K562 (cell line): ENCODE results near the gene GALNS. TPM values are rescaled to one million over a fixed set of nuclear protein-coding genes. Genes with fewer than 3 reads are reported as not detected.

Experiments
- FOXK1 ChIP-seq: sonication (generic); formaldehyde crosslinking; IDR thresholded peaks from 2 replicates; pipeline ENCODE4 v1.8.0; 2022; ENCODE audit warnings: missing genetic modification reagents, mild to moderate bottlenecking, borderline replicate concordance
- GATAD2B ChIP-seq: fragments of 450-650 bp; IDR thresholded peaks from 2 replicates; pipeline ENCODE4 v1.6.1; 2017; ENCODE audit warnings: mild to moderate bottlenecking, borderline replicate concordance
- KLF13 ChIP-seq: fragments of 450-650 bp; IDR thresholded peaks from 2 replicates; pipeline ENCODE4 v1.6.1; 2016; ENCODE audit warnings: missing genetic modification characterization, low read depth, mild to moderate bottlenecking, missing compliant biosample characterization, moderate library complexity, borderline replicate concordance
- MYC ChIP-seq, 2 experiments: fragments of 250-450 bp in 1 of 2; sonication (Bioruptor Pico) in 1 of 2; IDR thresholded peaks; 2 replicates each; pipeline versions ENCODE4 v1.5.1 to v1.6.1; 2012 to 2021; ENCODE audit warnings: low read depth in 2 of 2, borderline replicate concordance in 1 of 2, improper control_type of control experiment in 1 of 2, low read length in 1 of 2, mild to moderate bottlenecking in 1 of 2, moderate library complexity in 1 of 2
- OTX1 ChIP-seq: fragments of 450-650 bp; formaldehyde crosslinking; IDR thresholded peaks from 2 replicates; pipeline ENCODE4 v1.4.0; 2022; ENCODE audit warnings: mild to moderate bottlenecking
- TAF7 ChIP-seq: fragments of 450-650 bp; IDR thresholded peaks from 2 replicates; pipeline ENCODE4 v1.6.1; 2016; ENCODE audit warnings: missing genetic modification characterization, missing compliant biosample characterization
- TOE1 ChIP-seq, 2 experiments: fragments of 450-650 bp in 1 of 2; sonication (generic) in 1 of 2; formaldehyde crosslinking in 1 of 2; IDR thresholded peaks; 2 replicates each; pipeline versions ENCODE4 v1.7.1 to v1.8.0; 2016 to 2022; ENCODE audit warnings: borderline replicate concordance in 2 of 2, mild to moderate bottlenecking in 2 of 2, antibody characterized with exemption in 1 of 2, inconsistent platforms in 1 of 2, low read depth in 1 of 2, missing genetic modification reagents in 1 of 2, moderate library complexity in 1 of 2
- U2AF1 ChIP-seq: fragments of 200-400 bp; formaldehyde crosslinking; optimal IDR thresholded peaks from 2 replicates; pipeline ENCODE3; 2017; ENCODE audit warnings: mild to moderate bottlenecking, low read depth, low read length, moderate library complexity
- ZFX ChIP-seq: sonication (generic); formaldehyde crosslinking; IDR thresholded peaks from 2 replicates; pipeline ENCODE4 v1.8.0; 2022; ENCODE audit warnings: mild to moderate bottlenecking, missing genetic modification reagents, moderate library complexity
- polyA plus RNA-seq, 8 experiments: library from polyadenylated mRNA; depleted of rRNA in 4 of 8; stranded (reverse) in 5 of 8; unstranded in 3 of 8; fragments of >200 nt; fragmentation: Nextera tagmentation in 2 of 8; fragmentation: Illumina TruSeq in 1 of 8; extraction: Ambion mirVana in 2 of 8; extraction: Trizol in 1 of 8; gene quantifications; 2 replicates each; pipeline versions ENCODE4 v1.2.1 to v1.2.3, GENCODE V29; 2011 to 2014; ENCODE audit warnings: inconsistent platforms in 1 of 8, missing spikeins in 1 of 8
- total RNA-seq, 7 experiments: library from RNA; depleted of rRNA in 6 of 7; stranded (reverse); fragments of >200 nt in 6 of 7; fragmentation: Illumina TruSeq in 2 of 7; extraction: Trizol in 2 of 7; gene quantifications; 2 replicates each; pipeline versions ENCODE4 v1.2.1 to v1.2.3, GENCODE V29; 2011 to 2021; ENCODE audit warnings: low replicate concordance in 1 of 7
- TF ChIP-seq, protein P1 (sequence below): fragments of 200-600 bp; sonication (generic); IDR thresholded peaks from one replicate; pipeline ENCODE4 v1.6.1; 2012; ENCODE audit warnings: mild to moderate bottlenecking, low read depth, low read length, inconsistent platforms
- TF ChIP-seq, protein P2 (sequence below): fragments of 450-650 bp; IDR thresholded peaks from 2 replicates; pipeline ENCODE4 v1.7.1; 2018; ENCODE audit warnings: mild to moderate bottlenecking, low read depth; ENCODE audit not compliant: partially characterized antibody

GALNS gene
- total and polyA plus RNA-seq, 9 of the 15 experiments (the other 6 are each of a cell fraction or from before 2014, with no cell fraction given) = 0.38 to 13.2 (median 4.3) TPM

- no peak for TF ChIP-seq TAF7
- TF ChIP-seq U2AF1 = peak; percentile 86
- TF ChIP-seq OTX1 (CRISPR knock-in tag) = no peak
- TF ChIP-seq ZFX = peak; percentile 83
- TF ChIP-seq, protein P1, sequence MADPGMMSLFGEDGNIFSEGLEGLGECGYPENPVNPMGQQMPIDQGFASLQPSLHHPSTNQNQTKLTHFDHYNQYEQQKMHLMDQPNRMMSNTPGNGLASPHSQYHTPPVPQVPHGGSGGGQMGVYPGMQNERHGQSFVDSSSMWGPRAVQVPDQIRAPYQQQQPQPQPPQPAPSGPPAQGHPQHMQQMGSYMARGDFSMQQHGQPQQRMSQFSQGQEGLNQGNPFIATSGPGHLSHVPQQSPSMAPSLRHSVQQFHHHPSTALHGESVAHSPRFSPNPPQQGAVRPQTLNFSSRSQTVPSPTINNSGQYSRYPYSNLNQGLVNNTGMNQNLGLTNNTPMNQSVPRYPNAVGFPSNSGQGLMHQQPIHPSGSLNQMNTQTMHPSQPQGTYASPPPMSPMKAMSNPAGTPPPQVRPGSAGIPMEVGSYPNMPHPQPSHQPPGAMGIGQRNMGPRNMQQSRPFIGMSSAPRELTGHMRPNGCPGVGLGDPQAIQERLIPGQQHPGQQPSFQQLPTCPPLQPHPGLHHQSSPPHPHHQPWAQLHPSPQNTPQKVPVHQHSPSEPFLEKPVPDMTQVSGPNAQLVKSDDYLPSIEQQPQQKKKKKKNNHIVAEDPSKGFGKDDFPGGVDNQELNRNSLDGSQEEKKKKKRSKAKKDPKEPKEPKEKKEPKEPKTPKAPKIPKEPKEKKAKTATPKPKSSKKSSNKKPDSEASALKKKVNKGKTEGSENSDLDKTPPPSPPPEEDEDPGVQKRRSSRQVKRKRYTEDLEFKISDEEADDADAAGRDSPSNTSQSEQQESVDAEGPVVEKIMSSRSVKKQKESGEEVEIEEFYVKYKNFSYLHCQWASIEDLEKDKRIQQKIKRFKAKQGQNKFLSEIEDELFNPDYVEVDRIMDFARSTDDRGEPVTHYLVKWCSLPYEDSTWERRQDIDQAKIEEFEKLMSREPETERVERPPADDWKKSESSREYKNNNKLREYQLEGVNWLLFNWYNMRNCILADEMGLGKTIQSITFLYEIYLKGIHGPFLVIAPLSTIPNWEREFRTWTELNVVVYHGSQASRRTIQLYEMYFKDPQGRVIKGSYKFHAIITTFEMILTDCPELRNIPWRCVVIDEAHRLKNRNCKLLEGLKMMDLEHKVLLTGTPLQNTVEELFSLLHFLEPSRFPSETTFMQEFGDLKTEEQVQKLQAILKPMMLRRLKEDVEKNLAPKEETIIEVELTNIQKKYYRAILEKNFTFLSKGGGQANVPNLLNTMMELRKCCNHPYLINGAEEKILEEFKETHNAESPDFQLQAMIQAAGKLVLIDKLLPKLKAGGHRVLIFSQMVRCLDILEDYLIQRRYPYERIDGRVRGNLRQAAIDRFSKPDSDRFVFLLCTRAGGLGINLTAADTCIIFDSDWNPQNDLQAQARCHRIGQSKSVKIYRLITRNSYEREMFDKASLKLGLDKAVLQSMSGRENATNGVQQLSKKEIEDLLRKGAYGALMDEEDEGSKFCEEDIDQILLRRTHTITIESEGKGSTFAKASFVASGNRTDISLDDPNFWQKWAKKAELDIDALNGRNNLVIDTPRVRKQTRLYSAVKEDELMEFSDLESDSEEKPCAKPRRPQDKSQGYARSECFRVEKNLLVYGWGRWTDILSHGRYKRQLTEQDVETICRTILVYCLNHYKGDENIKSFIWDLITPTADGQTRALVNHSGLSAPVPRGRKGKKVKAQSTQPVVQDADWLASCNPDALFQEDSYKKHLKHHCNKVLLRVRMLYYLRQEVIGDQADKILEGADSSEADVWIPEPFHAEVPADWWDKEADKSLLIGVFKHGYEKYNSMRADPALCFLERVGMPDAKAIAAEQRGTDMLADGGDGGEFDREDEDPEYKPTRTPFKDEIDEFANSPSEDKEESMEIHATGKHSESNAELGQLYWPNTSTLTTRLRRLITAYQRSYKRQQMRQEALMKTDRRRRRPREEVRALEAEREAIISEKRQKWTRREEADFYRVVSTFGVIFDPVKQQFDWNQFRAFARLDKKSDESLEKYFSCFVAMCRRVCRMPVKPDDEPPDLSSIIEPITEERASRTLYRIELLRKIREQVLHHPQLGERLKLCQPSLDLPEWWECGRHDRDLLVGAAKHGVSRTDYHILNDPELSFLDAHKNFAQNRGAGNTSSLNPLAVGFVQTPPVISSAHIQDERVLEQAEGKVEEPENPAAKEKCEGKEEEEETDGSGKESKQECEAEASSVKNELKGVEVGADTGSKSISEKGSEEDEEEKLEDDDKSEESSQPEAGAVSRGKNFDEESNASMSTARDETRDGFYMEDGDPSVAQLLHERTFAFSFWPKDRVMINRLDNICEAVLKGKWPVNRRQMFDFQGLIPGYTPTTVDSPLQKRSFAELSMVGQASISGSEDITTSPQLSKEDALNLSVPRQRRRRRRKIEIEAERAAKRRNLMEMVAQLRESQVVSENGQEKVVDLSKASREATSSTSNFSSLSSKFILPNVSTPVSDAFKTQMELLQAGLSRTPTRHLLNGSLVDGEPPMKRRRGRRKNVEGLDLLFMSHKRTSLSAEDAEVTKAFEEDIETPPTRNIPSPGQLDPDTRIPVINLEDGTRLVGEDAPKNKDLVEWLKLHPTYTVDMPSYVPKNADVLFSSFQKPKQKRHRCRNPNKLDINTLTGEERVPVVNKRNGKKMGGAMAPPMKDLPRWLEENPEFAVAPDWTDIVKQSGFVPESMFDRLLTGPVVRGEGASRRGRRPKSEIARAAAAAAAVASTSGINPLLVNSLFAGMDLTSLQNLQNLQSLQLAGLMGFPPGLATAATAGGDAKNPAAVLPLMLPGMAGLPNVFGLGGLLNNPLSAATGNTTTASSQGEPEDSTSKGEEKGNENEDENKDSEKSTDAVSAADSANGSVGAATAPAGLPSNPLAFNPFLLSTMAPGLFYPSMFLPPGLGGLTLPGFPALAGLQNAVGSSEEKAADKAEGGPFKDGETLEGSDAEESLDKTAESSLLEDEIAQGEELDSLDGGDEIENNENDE = peak; percentile 99
- peak; percentile 92 for TF ChIP-seq GATAD2B
- peak; percentile 87 for TF ChIP-seq KLF13
- peak; percentile 96 for TF ChIP-seq MYC (IDR thresholded peaks at IDR 0.05; ENCODE audit: low read depth, low read length)
- no peak for TF ChIP-seq MYC (CRISPR knock-in tag; IDR thresholded peaks at IDR 0.05; ENCODE audit: borderline replicate concordance, low read depth)
- TF ChIP-seq FOXK1 = peak; percentile 61; the same call in 1 of the 2 replicates
- TF ChIP-seq, protein P2, sequence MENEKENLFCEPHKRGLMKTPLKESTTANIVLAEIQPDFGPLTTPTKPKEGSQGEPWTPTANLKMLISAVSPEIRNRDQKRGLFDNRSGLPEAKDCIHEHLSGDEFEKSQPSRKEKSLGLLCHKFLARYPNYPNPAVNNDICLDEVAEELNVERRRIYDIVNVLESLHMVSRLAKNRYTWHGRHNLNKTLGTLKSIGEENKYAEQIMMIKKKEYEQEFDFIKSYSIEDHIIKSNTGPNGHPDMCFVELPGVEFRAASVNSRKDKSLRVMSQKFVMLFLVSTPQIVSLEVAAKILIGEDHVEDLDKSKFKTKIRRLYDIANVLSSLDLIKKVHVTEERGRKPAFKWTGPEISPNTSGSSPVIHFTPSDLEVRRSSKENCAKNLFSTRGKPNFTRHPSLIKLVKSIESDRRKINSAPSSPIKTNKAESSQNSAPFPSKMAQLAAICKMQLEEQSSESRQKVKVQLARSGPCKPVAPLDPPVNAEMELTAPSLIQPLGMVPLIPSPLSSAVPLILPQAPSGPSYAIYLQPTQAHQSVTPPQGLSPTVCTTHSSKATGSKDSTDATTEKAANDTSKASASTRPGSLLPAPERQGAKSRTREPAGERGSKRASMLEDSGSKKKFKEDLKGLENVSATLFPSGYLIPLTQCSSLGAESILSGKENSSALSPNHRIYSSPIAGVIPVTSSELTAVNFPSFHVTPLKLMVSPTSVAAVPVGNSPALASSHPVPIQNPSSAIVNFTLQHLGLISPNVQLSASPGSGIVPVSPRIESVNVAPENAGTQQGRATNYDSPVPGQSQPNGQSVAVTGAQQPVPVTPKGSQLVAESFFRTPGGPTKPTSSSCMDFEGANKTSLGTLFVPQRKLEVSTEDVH = peak; percentile 43
- TF ChIP-seq TOE1 (IDR thresholded peaks at IDR 0.05; ENCODE audit: borderline replicate concordance) = peak; percentile 74; the same call in 1 of the 2 replicates
- TF ChIP-seq TOE1 (CRISPR knock-in tag; IDR thresholded peaks at IDR 0.05; ENCODE audit: borderline replicate concordance, low read depth) = no peak
Measured at GRCh38 chr16:88811769-88812512, 44.8 kb downstream of the GALNS start, which contains the start of gene APRT (continued).
